Peyer's patch (tissue), 4 donors: Measurements from ENCODE around the gene INPP5A. TPM values are rescaled to one million over a fixed set of nuclear protein-coding genes. Genes with fewer than 3 reads are reported as not detected.

Experiments used
- DNase-seq, 3 donors: peaks; one replicate each; pipeline ENCODE4 v3.0.0-alpha.2; 2017 to 2019
- H3K27ac ChIP-seq, 4 donors: fragments of 200-600 bp; sonication (generic); one replicate each; pipeline ENCODE4 v1.5.1; 2016 to 2019
- H3K27me3 ChIP-seq, 2 donors: fragments of 200-600 bp; sonication (generic); one replicate each; pipeline ENCODE4 v1.5.1; 2019
- H3K36me3 ChIP-seq, 3 donors: fragments of 200-600 bp; sonication (generic); one replicate each; pipeline ENCODE4 v1.5.1; 2016 to 2019
- H3K4me1 ChIP-seq, 4 donors: fragments of 200-600 bp; sonication (generic); one replicate each; pipeline ENCODE4 v1.5.1; 2016 to 2019
- H3K4me3 ChIP-seq, 4 donors: fragments of 200-600 bp; sonication (generic); 1 replicate in 3 of 4; 2 replicates in 1 of 4; pipeline ENCODE4 v1.5.1; 2016 to 2019; ENCODE audit warnings: mild to moderate bottlenecking in 1 of 4
- H3K9me3 ChIP-seq, 4 donors: fragments of 200-600 bp; sonication (generic); one replicate each; pipeline ENCODE4 v1.5.1; 2016 to 2019; ENCODE audit warnings: mild to moderate bottlenecking in 1 of 4
- CTCF ChIP-seq, 6 experiments: fragments of 450-650 bp in 4 of 6; fragments of 200-600 bp in 2 of 6; sonication (generic) in 1 of 6; IDR thresholded peaks; one replicate each; pipeline ENCODE4 v1.5.1; 2017 to 2019; ENCODE audit warnings: antibody characterized with exemption in 6 of 6, mild to moderate bottlenecking in 3 of 6, moderate library complexity in 1 of 6
- POLR2A ChIP-seq, 2 donors: fragments of 450-650 bp; IDR thresholded peaks; one replicate each; pipeline ENCODE4 v1.5.1; 2017; ENCODE audit warnings: antibody characterized with exemption in 2 of 2, mild to moderate bottlenecking in 2 of 2, moderate library complexity in 2 of 2
- total RNA-seq, 4 donors: library from RNA; depleted of rRNA; stranded (reverse); fragments of >200 nt; gene quantifications; one replicate each; pipeline ENCODE4 v1.1.0, GENCODE V29; 2016

The INPP5A gene
- total RNA-seq, 4 donors from 2014 or later = 33.8 to 76.4 (median 38.1) TPM

GRCh38 chr10:132785723-132786475, 248.3 kb downstream of the INPP5A start, which contains the start of gene NKX6-2:
NKX6-2 (minus strand) TSS chr10:132786147; CDS start chr10:132785948, 199 bp downstream.
- Histone ChIP-seq H3K27ac (no peak within 1 kb of the TSS), H3K4me3 (peak within 1 kb of the TSS in 2 of 4 donors; percentile 15 to 20), H3K4me1 (peaks cover 0 to 38% (median 4%) of the 10 kb centered on the region in 4 donors), H3K27me3 (peaks cover 0 to 52% of the 10 kb centered on the region in 2 donors), H3K36me3 (peaks cover 0 to 23% (median 0%) of the 10 kb centered on the region in 3 donors), H3K9me3 (no peaks in the 10 kb centered on the region)
- no peak for DNase-seq
- no peak for TF ChIP-seq CTCF (IDR thresholded peaks at IDR 0.05)
- no peak for TF ChIP-seq POLR2A (IDR thresholded peaks at IDR 0.05)

- TF ChIP-seq CTCF (IDR thresholded peaks at IDR 0.05) = no peak
- no peak for TF ChIP-seq POLR2A (IDR thresholded peaks at IDR 0.05)
- H3K27ac ChIP-seq = no peak overlapping the region
- peaks cover 0 to 18% (median 0%) of the 10 kb centered on the region in 3 donors for H3K36me3 ChIP-seq
- peaks cover 0 to 52% of the 10 kb centered on the region in 2 donors for H3K27me3 ChIP-seq
- no peak for DNase-seq
- H3K4me1 ChIP-seq = peaks cover 0 to 38% (median 4%) of the 10 kb centered on the region in 4 donors
- H3K4me3 ChIP-seq = peak overlapping the region in 1 of 4 donors; percentile 15
- H3K9me3 ChIP-seq = no peaks in the 10 kb centered on the region
Observed at GRCh38 chr10:132786476-132786883, 248.9 kb downstream of the INPP5A start.

GRCh38 chr10:132786884-132787494, 249.4 kb downstream of the INPP5A start:
- no peak for DNase-seq
- H3K27me3 ChIP-seq = peaks cover 0 to 52% of the 10 kb centered on the region in 2 donors
- no peaks in the 10 kb centered on the region for H3K9me3 ChIP-seq
- no peak overlapping the region for H3K27ac ChIP-seq
- TF ChIP-seq CTCF (IDR thresholded peaks at IDR 0.05) = no peak
- TF ChIP-seq POLR2A (IDR thresholded peaks at IDR 0.05) = no peak
- H3K4me1 ChIP-seq = peaks cover 0 to 38% (median 4%) of the 10 kb centered on the region in 4 donors
- H3K36me3 ChIP-seq = peaks cover 0 to 13% (median 0%) of the 10 kb centered on the region in 3 donors
- peak overlapping the region in 2 of 4 donors; percentile 15 to 20 for H3K4me3 ChIP-seq

GRCh38 chr10:132787495-132788179, 250.1 kb downstream of the INPP5A start:
- H3K36me3 ChIP-seq = peaks cover 0 to 7% (median 0%) of the 10 kb centered on the region in 3 donors
- H3K27me3 ChIP-seq = peaks cover 0 to 52% of the 10 kb centered on the region in 2 donors
- no peak for DNase-seq
- TF ChIP-seq CTCF (IDR thresholded peaks at IDR 0.05) (no peak), POLR2A (IDR thresholded peaks at IDR 0.05) (no peak)
- H3K4me1 ChIP-seq = peaks cover 0 to 38% (median 4%) of the 10 kb centered on the region in 4 donors
- H3K27ac ChIP-seq = no peak overlapping the region
- peak overlapping the region in 2 of 4 donors; percentile 15 to 20 for H3K4me3 ChIP-seq
- no peaks in the 10 kb centered on the region for H3K9me3 ChIP-seq

GRCh38 chr10:132788180-132788830, 250.7 kb downstream of the INPP5A start:
- TF ChIP-seq POLR2A (IDR thresholded peaks at IDR 0.05) = no peak
- peak in 3 of 6 experiments; percentile 14 to 30 (median 16) for TF ChIP-seq CTCF (IDR thresholded peaks at IDR 0.05)
- no peak overlapping the region for H3K4me3 ChIP-seq
- H3K36me3 ChIP-seq = peaks cover 0 to under 1% (median 0%) of the 10 kb centered on the region in 3 donors
- H3K4me1 ChIP-seq = peaks cover 0 to 38% (median 4%) of the 10 kb centered on the region in 4 donors
- peaks cover 0 to 52% of the 10 kb centered on the region in 2 donors for H3K27me3 ChIP-seq
- DNase-seq = no peak
- H3K9me3 ChIP-seq = no peaks in the 10 kb centered on the region
- H3K27ac ChIP-seq = no peak overlapping the region
